Testis (tissue), 2 donors: ENCODE data around the gene HJV.

Experiments
- POLR2A ChIP-seq: fragments of 450-650 bp; IDR thresholded peaks from one replicate; pipeline ENCODE4 v1.6.1; 2017; ENCODE audit warnings: antibody characterized with exemption, mild to moderate bottlenecking, moderate library complexity
- TF ChIP-seq, protein P1 (sequence below), 3 experiments: fragments of 450-650 bp in 2 of 3; fragments of 200-600 bp in 1 of 3; sonication (generic) in 1 of 3; IDR thresholded peaks; one replicate each; pipeline ENCODE4 v1.5.1; 2016 to 2019; ENCODE audit warnings: antibody characterized with exemption in 3 of 3, mild to moderate bottlenecking in 2 of 3, moderate library complexity in 1 of 3

DNA sequence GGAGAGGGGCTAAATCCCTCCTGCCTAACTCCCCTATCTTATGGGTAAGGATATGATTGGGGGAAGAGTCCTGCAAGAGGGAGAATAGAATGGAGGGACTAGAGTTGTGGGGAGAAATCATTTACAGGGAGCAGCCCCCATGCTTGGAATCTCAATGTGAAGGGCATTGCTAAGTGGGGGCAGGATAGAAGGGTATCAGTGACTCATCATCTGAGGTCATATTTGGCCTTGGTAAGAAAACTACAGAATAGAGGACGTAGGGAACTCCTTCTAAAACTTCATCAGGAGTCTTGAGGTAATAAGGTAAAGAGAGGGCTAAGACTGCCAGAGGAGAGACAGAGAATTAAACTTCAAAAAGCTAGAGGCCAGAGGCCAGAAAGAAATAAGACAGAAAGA, 487 bp downstream of the HJV start:
- TF ChIP-seq, protein P1, sequence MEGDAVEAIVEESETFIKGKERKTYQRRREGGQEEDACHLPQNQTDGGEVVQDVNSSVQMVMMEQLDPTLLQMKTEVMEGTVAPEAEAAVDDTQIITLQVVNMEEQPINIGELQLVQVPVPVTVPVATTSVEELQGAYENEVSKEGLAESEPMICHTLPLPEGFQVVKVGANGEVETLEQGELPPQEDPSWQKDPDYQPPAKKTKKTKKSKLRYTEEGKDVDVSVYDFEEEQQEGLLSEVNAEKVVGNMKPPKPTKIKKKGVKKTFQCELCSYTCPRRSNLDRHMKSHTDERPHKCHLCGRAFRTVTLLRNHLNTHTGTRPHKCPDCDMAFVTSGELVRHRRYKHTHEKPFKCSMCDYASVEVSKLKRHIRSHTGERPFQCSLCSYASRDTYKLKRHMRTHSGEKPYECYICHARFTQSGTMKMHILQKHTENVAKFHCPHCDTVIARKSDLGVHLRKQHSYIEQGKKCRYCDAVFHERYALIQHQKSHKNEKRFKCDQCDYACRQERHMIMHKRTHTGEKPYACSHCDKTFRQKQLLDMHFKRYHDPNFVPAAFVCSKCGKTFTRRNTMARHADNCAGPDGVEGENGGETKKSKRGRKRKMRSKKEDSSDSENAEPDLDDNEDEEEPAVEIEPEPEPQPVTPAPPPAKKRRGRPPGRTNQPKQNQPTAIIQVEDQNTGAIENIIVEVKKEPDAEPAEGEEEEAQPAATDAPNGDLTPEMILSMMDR (IDR thresholded peaks at IDR 0.05) = no peak
- TF ChIP-seq POLR2A = no peak
